GM10266 (cell line): Measurements from ENCODE around the gene AFG1L.

Experiments
- DNase-seq: peaks from one replicate; pipeline ENCODE4 v3.0.0; 2012; ENCODE audit errors: extremely low spot score
- TF ChIP-seq, protein P1 (sequence below): IDR thresholded peaks from 2 replicates; pipeline ENCODE4 v1.5.1; 2012; ENCODE audit warnings: mild to moderate bottlenecking, low read depth; ENCODE audit not compliant: control insufficient read depth, insufficient read depth; ENCODE audit errors: missing control alignments

AFG1L gene

DNA sequence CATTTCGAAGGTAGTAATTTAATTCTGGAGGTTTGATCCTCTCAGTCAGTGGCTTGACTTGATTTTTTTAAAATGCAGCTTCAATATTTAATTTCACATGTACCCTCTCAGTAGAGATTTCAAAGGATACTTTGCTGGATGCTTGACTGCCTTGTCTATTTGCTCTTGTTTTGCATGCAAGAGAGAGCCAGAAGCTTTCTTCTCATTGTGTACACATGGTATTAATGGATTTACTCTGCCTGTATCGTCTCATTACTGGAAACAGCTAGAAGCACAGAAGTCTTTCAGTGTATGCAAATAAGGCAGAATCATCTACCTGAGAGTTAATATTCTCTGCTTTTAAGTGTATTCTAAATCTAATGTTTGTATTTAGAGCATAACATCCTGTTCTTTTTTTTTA lies 181.5 kb downstream of the AFG1L start:
- DNase-seq: no peak
- TF ChIP-seq, protein P1, sequence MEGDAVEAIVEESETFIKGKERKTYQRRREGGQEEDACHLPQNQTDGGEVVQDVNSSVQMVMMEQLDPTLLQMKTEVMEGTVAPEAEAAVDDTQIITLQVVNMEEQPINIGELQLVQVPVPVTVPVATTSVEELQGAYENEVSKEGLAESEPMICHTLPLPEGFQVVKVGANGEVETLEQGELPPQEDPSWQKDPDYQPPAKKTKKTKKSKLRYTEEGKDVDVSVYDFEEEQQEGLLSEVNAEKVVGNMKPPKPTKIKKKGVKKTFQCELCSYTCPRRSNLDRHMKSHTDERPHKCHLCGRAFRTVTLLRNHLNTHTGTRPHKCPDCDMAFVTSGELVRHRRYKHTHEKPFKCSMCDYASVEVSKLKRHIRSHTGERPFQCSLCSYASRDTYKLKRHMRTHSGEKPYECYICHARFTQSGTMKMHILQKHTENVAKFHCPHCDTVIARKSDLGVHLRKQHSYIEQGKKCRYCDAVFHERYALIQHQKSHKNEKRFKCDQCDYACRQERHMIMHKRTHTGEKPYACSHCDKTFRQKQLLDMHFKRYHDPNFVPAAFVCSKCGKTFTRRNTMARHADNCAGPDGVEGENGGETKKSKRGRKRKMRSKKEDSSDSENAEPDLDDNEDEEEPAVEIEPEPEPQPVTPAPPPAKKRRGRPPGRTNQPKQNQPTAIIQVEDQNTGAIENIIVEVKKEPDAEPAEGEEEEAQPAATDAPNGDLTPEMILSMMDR: no peak

DNA sequence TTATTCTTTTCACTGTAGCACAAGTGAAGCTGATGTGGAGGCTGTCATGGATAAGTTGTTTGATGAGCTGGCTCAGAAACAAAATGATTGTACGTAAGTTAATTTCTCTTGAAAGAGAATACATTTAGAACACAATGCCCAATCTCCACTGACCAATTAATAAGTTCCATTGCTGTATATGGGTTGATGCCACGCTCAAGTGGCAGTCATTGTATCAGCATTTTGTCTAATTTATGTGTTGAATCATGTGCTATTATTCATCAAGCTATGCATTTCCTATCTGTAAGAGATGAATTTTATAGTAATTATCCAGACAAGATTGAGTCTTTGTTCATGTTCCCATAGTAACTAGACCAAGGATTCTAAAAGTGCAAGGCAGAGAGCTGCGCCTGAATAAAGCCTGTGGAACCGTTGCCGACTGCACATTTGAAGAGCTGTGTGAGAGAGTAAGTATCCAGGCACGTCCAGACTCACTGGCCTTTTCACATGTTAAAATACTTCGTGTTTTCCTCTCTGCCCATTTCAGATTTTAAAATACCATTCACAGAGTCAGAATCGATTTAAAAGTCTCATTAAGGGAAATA lies 182.1 kb downstream of the AFG1L start:
- DNase-seq: no peak
- TF ChIP-seq, protein P1: no peak

DNA sequence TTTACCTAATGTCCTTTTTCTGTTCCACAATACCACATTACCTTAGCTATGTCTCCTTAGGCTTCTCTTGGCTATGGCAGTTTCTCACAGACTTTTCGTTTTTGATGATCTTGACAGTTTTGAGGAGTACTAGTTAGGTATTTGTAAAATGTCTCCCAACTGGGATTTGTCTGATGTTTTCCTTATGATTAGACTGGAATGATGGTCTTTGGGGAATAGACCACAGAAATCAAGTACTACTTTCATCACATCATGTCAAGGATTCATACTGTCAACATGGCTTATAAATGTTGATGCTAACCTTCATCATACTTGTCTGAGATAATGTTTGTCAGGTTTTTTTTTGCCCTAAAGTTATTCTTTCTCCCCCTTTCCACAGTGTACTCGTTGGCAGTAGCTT lies 187.7 kb downstream of the AFG1L start:
- TF ChIP-seq, protein P1: no peak

DNA sequence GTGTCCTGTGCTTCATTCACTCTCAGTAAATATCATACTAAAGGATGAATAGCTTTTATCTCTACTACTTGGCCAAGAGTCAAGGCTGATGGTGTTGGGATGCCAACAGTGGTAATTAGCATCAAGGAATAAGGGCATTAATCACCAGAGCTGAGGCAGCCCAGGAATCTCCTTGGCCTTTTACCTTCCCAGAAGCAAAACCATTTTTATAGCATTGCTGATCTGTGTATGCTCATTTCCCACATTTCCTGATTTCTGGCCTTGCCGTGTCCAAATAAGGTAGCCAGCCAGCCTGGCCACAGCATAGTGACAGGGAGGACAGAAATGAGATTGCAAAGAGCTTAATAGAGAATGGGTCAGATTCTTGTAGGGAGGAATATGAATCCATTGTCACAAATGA lies 189.2 kb downstream of the AFG1L start:
- DNase-seq: no peak
- TF ChIP-seq, protein P1: no peak

More for the DNA sequence above, 187.7 kb downstream of the AFG1L start:
- no peak for DNase-seq

DNA sequence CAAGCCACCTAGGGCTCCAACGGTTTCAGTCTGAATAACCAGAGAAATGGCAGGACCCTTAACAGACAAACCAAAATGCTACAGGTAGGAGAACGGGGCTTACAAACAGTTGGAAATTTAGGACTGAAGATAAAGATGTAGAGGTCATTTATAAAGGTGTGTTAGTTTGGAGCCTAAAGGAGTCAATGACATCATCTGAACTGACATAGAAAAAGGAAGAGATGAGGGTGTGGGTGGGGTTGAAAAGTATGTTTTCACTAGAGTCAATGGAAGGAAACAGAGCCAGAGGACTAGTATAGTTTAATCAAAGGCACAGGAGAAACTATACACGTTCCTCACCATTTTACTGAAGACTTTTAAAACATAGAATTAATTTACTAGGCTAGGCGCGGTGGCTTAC lies 194.8 kb downstream of the AFG1L start:
- TF ChIP-seq, protein P1: no peak
- no peak for DNase-seq

DNA sequence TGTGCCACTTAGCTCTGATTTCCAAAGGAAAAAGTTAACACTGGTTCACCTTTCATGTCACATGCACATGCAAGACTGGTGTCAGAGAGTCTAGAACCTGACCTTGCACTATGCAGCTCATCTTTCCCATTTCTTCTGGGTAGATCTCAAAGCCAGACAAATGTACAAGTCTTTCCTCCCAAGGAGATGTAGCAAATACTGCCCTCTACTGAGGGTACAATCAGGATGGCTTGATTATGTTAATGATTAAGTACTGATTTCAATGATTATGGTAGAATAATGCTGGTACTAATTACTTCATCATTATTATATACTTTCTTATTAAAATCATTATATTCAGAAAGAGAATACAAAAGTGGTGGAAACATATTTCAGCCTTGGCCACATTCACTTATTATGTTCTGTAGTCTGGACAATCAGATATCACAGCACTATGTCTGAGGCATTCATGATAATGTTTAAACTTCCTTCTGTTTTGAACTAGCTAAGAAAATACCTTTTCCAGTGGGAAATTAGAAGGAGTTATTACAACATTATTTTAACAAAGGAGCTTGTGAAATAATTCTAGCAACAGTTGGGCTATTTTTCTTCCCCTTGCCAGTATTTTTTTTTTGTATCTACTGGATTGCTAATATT lies 197.4 kb downstream of the AFG1L start:
- peak; percentile 36 for DNase-seq
- TF ChIP-seq, protein P1: peak; percentile 40

DNA sequence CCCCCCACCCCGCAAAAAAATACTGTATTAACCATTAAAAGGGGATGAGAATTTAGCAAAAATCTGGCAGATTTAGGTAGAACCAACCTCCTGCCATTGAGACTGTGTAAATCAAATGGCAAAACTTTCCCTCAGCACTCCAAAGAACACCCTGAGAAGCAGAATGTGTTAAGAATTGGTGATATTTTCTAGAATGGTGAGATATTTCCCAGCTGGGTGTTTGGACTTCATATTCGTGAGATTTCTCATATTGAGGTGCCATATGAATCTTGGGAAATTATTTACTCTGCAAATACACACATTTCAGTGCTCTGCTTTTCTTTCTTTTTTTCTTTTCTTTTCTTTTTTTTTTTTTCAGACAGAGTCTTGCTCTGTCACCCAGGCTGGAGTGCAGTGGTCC lies 199.6 kb downstream of the AFG1L start:
- DNase-seq: no peak

More for the DNA sequence above, 199.6 kb downstream of the AFG1L start:
- TF ChIP-seq, protein P1: no peak
